Upper lobe of left lung (tissue), 6 donors: ENCODE data around the gene C9orf50. TPM values are rescaled to one million over a fixed set of nuclear protein-coding genes. Genes with fewer than 3 reads are reported as not detected.

Source experiments
- ATAC-seq, 2 donors: fragments of 200-7000 bp; cut with Tn5 transposase; one replicate each; pipeline ENCODE4 v1.9.1; 2022; ENCODE audit warnings: mild to moderate bottlenecking in 2 of 2, moderate library complexity in 2 of 2; ENCODE audit not compliant: low FRiP score in 2 of 2
- DNase-seq, 2 donors: peaks; one replicate each; pipeline ENCODE4 v3.0.0-alpha.2; 2019 to 2020
- H3K27ac ChIP-seq, 4 donors: fragments of 200-600 bp; sonication (generic); one replicate each; pipeline ENCODE4 v1.5.1; 2016 to 2019
- H3K27me3 ChIP-seq, 4 donors: fragments of 200-600 bp; sonication (generic); one replicate each; pipeline ENCODE4 v1.5.1; 2017 to 2019
- H3K36me3 ChIP-seq, 4 donors: fragments of 200-600 bp; sonication (generic); one replicate each; pipeline ENCODE4 v1.5.1; 2016 to 2019
- H3K4me1 ChIP-seq, 4 donors: fragments of 200-600 bp; sonication (generic); one replicate each; pipeline ENCODE4 v1.5.1; 2018 to 2019
- H3K4me3 ChIP-seq, 4 donors: fragments of 200-600 bp; sonication (generic); one replicate each; pipeline ENCODE4 v1.5.1; 2017 to 2019; ENCODE audit warnings: mild to moderate bottlenecking in 2 of 4, moderate library complexity in 1 of 4
- H3K9me3 ChIP-seq, 4 donors: fragments of 200-600 bp; sonication (generic); one replicate each; pipeline ENCODE4 v1.5.1; 2018 to 2019
- EP300 ChIP-seq, 4 donors: sonication (generic); formaldehyde crosslinking; IDR thresholded peaks; one replicate each; pipeline ENCODE4 v1.5.1; 2017; ENCODE audit warnings: antibody characterized with exemption in 4 of 4, control low read depth in 2 of 4
- POLR2A ChIP-seq, 4 donors: fragments of 450-650 bp; IDR thresholded peaks; one replicate each; pipeline ENCODE4 v1.5.1; 2016 to 2017; ENCODE audit warnings: antibody characterized with exemption in 4 of 4, mild to moderate bottlenecking in 2 of 4
- POLR2AphosphoS5 ChIP-seq, 2 donors: sonication (generic); formaldehyde crosslinking; IDR thresholded peaks; one replicate each; pipeline ENCODE4 v1.5.1; 2017; ENCODE audit warnings: antibody characterized with exemption in 2 of 2
- WGBS, 2 donors: methylation state at CpG; one replicate each; pipeline ENCODE4 v1.1.5; 2017 to 2018; 5-methylcytosine and 5-hydroxymethylcytosine counted together
- total RNA-seq, 6 donors: library from RNA; depleted of rRNA in 4 of 6; stranded (reverse); fragments of >200 nt in 4 of 6; gene quantifications; one replicate each; pipeline versions ENCODE4 v1.1.0 to v1.2.1, GENCODE V29; 2016 to 2021
- TF ChIP-seq, protein P1 (sequence below), 6 experiments: fragments of 450-650 bp in 4 of 6; fragments of 200-600 bp in 2 of 6; sonication (generic) in 2 of 6; IDR thresholded peaks; one replicate each; pipeline ENCODE4 v1.5.1; 2016 to 2019; ENCODE audit warnings: antibody characterized with exemption in 6 of 6
- donor health status: DM: no; HTN: no; CAD: no; lungs with moderate emphysema.
- donor health status: DM: no; HTN: yes; CAD: no; lungs with severe emphysema.

Gene C9orf50
- total RNA-seq, 6 donors from 2014 or later, result not detected

DNA sequence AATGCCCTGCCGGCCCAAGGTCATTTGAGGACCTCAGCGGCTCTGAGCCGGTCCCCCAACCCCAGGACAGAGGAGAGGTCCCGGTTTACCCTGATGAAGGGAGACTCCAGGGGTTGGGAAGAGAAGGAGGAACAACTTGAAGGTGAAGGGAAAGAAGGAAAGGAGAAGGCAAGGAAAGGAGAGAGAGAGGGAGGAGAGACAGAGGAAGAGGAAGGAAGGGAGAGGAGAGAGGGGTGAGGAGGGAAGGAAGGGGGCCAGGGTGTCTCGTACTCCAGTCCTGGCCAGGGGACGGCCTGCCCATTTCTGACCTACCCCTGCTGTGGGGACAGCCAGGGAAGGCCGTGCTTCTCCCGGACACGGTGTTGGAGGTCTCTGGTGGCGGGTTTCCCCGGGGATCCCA, 46.5 kb upstream of the C9orf50 start:
- TF ChIP-seq EP300 (IDR thresholded peaks at IDR 0.05), result no peak
- TF ChIP-seq, protein P1, sequence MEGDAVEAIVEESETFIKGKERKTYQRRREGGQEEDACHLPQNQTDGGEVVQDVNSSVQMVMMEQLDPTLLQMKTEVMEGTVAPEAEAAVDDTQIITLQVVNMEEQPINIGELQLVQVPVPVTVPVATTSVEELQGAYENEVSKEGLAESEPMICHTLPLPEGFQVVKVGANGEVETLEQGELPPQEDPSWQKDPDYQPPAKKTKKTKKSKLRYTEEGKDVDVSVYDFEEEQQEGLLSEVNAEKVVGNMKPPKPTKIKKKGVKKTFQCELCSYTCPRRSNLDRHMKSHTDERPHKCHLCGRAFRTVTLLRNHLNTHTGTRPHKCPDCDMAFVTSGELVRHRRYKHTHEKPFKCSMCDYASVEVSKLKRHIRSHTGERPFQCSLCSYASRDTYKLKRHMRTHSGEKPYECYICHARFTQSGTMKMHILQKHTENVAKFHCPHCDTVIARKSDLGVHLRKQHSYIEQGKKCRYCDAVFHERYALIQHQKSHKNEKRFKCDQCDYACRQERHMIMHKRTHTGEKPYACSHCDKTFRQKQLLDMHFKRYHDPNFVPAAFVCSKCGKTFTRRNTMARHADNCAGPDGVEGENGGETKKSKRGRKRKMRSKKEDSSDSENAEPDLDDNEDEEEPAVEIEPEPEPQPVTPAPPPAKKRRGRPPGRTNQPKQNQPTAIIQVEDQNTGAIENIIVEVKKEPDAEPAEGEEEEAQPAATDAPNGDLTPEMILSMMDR (IDR thresholded peaks at IDR 0.05), result no peak
- no peak for TF ChIP-seq POLR2AphosphoS5 (IDR thresholded peaks at IDR 0.05)
- no peak for TF ChIP-seq POLR2A (IDR thresholded peaks at IDR 0.05)
- H3K27me3 ChIP-seq, result peaks cover 0 to 25% (median 18%) of the 10 kb centered on the region in 4 donors
- no peaks in the 10 kb centered on the region for H3K9me3 ChIP-seq
- H3K4me1 ChIP-seq, result peaks cover 7 to 24% (median 14%) of the 10 kb centered on the region in 4 donors
- no peak overlapping the region for H3K4me3 ChIP-seq
- DNase-seq (no peak), ATAC-seq (no peak)
- H3K27ac ChIP-seq, result no peak overlapping the region
- 78% methylated on average over 10 to 11 of the region's 11 CpGs for WGBS, 2 donors
- no peaks in the 10 kb centered on the region for H3K36me3 ChIP-seq

DNA sequence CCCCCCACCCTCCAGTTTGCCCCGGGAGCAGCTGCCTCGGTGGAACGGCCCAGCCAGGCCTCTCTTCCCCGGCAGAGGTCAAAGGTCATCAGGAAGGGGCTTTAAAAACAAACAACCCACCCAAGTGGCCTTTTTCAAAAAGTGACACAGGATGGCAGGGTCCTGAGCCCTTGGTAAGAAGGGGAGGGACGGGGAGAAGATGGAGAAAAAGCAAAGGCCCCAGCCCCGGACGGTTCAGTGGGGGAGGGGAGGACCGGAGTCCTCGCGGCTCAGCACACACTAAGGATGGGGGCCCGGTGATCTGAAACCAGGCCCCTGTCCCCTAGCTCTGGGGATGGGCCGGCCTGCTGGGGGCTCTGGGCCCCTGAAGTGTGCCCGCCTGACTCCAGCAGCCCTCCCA, 45.7 kb upstream of the C9orf50 start:
- H3K27me3 ChIP-seq, result peaks cover 0 to 25% (median 18%) of the 10 kb centered on the region in 4 donors
- no peak overlapping the region for H3K27ac ChIP-seq

DNA sequence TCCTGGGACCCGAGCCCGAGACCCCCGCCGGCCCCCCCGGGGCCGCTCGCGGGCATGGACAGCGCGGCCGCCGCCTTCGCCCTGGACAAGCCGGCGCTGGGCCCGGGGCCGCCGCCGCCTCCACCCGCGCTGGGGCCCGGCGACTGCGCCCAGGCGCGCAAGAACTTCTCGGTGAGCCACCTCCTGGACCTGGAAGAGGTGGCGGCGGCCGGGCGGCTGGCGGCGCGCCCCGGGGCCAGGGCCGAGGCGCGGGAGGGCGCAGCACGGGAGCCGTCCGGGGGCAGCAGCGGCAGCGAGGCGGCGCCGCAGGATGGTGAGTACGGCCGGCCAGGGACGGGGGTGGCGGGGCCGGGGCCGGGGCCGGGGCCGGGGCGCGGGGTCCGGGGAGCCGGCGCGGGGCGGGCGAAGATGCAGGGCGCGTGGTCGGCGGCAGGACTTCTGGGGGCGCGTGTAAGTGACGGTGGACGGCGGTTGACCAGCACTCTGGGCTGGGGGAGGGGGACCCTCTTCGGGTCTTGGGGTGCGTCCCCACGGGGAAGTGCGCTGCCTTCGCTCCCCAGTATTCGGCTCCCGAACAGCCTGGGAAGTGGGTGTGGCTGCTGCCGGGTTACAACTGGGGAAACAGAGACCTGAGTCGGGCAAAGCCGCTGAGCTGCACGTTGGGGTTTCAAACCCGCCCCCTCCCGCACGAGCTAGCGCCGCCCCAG, 45.1 kb upstream of the C9orf50 start:
- Histone ChIP-seq H3K4me1 (peaks cover 7 to 24% (median 14%) of the 10 kb centered on the region in 4 donors), H3K36me3 (no peaks in the 10 kb centered on the region), H3K27me3 (peaks cover 0 to 25% (median 18%) of the 10 kb centered on the region in 4 donors), H3K4me3 (peak overlapping the region in 3 of 4 donors; percentile 37 to 48 (median 47)), H3K9me3 (no peaks in the 10 kb centered on the region), H3K27ac (no peak overlapping the region)
- no peak for ATAC-seq
- no peak for DNase-seq
- TF ChIP-seq EP300 (IDR thresholded peaks at IDR 0.05) (no peak), POLR2A (IDR thresholded peaks at IDR 0.05) (no peak)
- TF ChIP-seq, protein P1 (IDR thresholded peaks at IDR 0.05), result no peak
- 5% methylated on average over 13 of the region's 88 CpGs; no CpG with 5 or more reads in 1 of the 2 donors for WGBS, 2 donors

More for the DNA sequence above, 45.7 kb upstream of the C9orf50 start:
- no peak for TF ChIP-seq EP300 (IDR thresholded peaks at IDR 0.05)
- TF ChIP-seq, protein P1 (IDR thresholded peaks at IDR 0.05), result no peak
- no peak for TF ChIP-seq POLR2AphosphoS5 (IDR thresholded peaks at IDR 0.05)
- no peak for TF ChIP-seq POLR2A (IDR thresholded peaks at IDR 0.05)
- H3K36me3 ChIP-seq, result no peaks in the 10 kb centered on the region
- H3K9me3 ChIP-seq, result no peaks in the 10 kb centered on the region
- H3K4me1 ChIP-seq, result peaks cover 7 to 24% (median 14%) of the 10 kb centered on the region in 4 donors
- 36 to 42% methylated on average over 6 to 12 of the region's 13 CpGs for WGBS, 2 donors
- no peak for DNase-seq
- ATAC-seq, result no peak
- peak overlapping the region in 2 of 4 donors; percentile 47 to 48 for H3K4me3 ChIP-seq

DNA sequence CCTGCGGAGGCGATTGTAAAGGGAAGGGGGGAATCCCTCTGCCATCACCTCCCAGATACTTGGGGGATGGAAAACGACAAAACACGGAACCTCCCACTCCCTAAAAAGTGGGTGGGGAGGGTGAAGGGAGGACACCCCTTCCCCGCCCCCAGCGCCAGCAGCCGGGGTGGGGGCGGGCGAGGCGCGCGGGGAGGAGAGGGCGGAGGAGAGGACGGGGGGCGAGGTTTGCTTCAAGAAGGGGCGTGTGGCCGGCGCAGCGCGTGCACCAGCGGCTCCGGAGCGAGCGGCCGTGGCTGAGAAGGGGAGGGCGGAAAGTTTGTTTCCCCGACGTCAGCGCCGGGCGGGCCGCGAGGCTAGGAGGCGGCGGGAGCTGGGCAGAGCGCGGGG, 44.5 kb upstream of the C9orf50 start, which contains the start of gene PRRX2:
Gene PRRX2 (plus strand): TSS at position 259 of the 387 bp plus-strand sequence. CDS start 221 bp downstream, outside the sequence.
- peak in 1 of 2 donors; percentile 92 for ATAC-seq
- DNase-seq, result peak in 1 of 2 donors; percentile 90
- H3K4me1 ChIP-seq, result peaks cover 7 to 24% (median 14%) of the 10 kb centered on the region in 4 donors
- TF ChIP-seq EP300 (IDR thresholded peaks at IDR 0.05), result no peak
- no peak for TF ChIP-seq POLR2A (IDR thresholded peaks at IDR 0.05)
- TF ChIP-seq, protein P1 (IDR thresholded peaks at IDR 0.05), result no peak
- TF ChIP-seq POLR2AphosphoS5 (IDR thresholded peaks at IDR 0.05), result no peak
- H3K27ac ChIP-seq, result no peak within 1 kb of the TSS
- no peaks in the 10 kb centered on the region for H3K9me3 ChIP-seq
- H3K27me3 ChIP-seq, result peaks cover 0 to 25% (median 18%) of the 10 kb centered on the region in 4 donors
- peak within 1 kb of the TSS in 3 of 4 donors; percentile 37 to 48 (median 47) for H3K4me3 ChIP-seq
- WGBS, 2 donors, result 0% methylated on average over 8 to 21 of the region's 37 CpGs
- H3K36me3 ChIP-seq, result no peaks in the 10 kb centered on the region
